Dedifferentiated amniotic fluid mesenchymal stem cell (primary cell): ENCODE measurements around the gene RRN3.
"Not testable (repeated sequence)": the region's sequence is repeated elsewhere in the genome, so short reads cannot be mapped to it uniquely, and the experiment has no call there.

ENCODE experiments used
- DNase-seq: peaks from one replicate; pipeline ENCODE4 v3.0.0-alpha.2; 2016; ENCODE audit errors: extremely low spot score

RRN3 gene

DNA sequence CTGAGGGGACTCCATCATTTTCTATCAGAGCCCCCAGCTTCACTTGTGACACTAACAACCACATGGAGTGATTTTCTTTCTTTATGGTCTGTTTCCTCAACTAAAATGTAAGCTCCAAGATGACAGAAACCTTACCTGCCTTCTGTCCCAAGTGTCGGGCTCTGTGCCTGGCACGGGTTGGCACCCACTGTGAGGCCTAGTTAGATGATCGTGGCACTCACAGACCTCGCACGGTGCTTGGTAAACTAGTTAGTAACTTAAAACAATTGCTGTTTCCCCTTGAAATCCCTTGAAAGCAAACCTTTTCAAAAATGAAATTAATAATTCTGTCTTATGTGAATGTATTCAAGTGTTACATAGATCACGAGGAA lies 65.7 kb downstream of the RRN3 start:
- DNase-seq, result not testable (repeated sequence)

DNA sequence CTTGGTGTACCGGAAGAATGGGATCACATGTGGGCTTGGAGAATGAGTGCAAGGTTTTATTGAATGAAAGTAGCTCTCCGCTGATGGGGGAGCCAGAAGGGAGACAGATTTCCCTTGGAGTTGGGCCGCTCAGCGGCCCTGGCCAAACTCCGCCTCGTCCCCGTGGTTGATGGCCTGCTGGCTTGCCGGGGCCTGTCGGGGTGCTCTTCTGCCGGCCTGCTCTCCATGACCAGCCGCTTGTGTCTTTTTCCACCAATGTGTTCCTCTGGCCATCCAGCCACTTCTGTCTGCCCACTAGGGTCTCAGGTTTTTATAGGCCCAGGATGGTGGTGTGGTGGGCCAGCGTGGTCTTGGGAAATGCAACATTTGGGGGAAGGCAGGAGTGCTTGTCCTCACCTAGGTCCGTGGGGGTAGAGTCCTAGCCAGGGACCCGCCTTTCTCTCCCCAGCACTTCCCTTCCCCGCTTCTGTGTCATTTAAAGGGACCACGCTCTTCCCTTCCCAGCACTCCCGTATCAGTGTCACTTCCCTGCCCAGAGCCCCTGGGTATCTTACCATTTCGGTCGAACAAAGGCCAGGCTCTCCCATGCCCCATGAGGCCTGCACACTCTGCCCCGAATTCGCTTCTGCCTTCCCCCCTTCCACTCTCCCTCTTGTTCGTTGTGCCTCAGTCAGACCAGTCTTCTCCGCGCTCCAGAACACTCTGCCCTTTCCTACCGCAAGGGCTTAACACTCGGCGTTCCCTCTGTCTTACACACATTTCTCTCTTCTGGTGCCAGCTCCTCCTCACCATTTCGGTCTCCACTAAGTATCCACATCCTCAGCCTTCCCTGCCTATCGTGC lies 66.3 kb downstream of the RRN3 start:
- not testable (repeated sequence) for DNase-seq

DNA sequence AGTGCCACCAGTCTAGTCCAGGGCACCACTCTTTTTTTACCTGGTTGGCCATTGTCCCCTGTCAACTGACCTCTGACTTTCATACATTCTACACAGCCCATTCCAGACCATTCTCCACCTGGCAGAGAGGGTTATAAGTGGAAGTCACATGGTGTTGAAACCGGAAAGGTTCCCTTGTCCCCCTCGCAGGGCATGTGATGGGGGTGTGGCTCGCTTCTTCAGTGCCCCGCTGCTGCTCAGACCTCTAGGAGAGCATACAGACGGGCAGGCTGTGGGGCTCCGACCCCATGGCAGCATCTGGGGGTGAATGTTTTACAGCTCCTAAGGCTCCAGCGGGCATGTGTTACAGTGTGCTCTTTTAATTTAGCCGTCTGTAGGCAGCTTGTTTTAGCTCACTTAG lies 67.0 kb downstream of the RRN3 start:
- not testable (repeated sequence) for DNase-seq

DNA sequence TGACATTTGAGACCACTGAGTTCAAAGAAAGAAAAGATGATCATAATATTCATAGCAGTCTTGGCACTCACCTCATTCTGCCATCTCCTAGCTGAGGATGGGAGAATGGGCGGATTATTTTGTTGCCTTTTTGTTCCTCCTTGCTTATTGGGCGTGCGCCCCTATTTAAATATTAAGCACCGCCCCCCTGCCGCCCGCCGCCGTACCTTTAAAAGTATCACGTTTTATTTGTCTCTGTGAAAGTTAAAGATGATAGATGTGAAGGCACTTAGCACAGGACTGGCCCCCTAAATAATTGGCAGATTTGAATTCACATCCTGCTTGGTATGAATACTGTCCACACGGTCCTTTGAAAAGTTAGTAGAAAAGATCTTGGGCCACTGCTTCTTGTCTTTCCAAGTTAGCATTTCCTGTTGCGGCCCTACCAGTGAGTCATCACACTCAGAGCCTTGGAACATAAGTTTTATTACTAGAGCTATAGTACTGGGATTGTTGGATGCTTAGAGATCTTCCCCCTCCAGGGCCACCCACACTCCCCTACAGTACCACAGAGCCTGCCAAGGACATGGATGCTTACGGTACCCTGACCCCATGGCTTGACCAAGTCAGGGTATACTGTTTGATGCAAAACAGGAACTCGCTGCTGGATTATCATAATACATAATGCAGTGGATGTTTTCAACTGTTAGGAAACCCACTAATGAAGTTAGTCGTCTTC lies 68.7 kb downstream of the RRN3 start:
- DNase-seq, result not testable (repeated sequence)

DNA sequence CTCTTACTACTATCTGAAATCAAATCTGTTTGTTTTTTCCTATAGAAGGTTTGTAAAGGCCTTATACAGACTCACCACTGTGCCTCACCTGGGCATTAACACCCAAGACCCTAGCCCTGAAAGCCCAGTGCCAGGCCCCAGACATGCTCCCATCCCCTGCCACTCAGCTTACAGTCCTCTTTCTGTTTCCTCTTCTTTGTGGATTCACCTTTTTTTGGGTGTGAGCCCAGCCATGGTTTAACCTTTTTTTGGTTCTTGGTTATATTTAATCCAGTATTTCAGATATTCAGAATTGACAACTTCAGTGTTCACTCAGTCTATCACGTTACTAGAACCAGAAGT lies 69.2 kb downstream of the RRN3 start:
- DNase-seq, result not testable (repeated sequence)

DNA sequence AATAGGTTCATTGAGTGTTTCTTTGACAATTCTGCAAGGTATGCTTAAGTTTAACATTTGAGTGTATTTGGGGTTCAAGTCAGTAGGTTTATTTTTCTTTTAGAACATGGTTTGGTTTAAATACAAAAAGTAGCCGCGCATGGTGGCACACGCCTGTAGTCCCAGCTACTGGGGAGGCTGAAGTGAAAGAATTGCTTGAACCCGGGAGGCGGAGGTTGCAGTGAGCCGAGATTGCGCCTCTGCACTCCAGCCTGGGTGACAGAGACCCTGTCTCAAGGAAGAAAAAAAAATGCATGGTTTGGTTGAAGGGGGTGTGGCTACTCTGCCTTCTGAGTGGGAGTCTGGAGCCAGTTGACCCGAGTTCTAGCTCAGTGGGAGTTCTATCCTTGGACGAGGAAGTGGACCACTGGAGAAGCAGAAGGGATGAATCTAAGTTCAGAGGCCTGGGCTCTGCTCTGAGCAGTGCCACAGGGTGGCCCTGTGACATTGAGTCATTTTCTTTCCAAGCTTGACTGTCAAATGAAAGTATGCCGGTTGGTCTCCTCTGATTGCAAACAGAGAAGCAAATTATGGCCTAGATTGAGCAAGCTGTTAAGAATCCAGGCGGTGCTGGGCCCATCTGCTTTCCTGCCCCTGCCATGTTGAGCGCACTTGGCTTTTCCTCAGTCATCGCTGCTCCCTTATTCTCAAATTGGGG lies 70.5 kb downstream of the RRN3 start:
- DNase-seq, result not testable (repeated sequence)

DNA sequence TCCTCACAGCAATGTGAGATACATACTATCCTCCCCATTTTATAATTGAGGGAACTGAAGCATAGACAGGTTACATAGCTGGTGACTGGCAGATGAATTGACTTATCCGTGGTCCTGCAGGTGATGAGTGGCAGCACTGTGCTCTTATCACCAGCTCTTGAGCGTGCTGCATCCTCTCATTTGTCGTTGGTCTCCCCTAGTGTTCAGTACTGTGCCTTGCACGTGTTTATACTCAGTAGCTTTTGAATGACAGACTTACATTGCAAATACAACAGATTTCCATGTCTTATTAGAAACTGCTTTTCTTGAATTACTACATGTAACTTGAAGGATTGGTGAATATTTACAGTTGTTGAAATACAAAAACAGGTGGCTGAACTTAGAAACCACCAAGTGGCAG lies 71.9 kb downstream of the RRN3 start:
- not testable (repeated sequence) for DNase-seq

DNA sequence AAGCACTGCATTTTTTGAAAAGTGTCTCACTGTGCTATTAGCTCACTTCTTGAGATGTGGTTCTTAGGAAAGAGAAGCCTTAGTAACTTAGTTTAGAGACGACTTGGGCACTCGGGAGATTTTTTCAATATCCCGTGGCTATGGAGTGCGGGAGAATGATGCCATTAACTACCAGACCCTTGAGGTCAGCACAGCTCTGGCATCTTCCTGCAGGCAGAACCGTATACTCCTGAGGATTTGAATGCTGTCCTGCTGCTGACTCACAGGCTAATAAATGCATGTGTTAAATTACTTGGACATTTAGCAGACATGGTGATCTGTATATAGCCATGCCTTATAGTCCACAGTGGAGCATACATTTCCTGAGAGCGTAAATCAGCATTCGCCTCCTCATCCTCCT lies 72.6 kb downstream of the RRN3 start:
- DNase-seq, result not testable (repeated sequence)

DNA sequence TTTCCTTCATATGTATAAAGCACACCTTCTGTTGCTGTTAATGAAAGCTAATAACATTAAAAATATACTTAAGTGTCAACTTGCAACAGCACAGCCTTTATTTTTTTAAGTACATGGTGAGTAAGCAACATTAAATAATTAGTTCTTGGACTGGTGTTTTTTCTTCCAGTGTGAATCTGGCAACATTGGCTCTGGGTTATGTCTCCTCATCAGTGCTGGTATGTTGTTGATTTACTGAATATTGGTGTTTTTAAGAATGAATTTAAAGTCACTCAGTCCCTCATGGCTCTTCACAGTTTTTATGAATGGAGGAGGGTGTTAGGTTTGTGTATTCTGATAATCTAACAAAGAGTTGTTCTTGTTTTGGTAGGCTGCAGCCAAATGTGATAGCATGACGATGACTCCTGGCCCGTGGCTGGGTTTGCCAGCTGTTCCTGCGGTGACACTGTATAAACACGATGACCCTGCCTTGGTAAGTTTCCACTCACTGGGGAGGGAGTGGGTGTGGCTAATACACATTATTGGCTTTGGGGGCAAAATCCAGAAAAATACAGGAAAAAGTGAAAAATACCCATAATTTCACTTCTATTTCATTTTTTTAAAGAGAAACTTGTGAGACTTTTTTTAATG lies 77.0 kb downstream of the RRN3 start:
- not testable (repeated sequence) for DNase-seq

DNA sequence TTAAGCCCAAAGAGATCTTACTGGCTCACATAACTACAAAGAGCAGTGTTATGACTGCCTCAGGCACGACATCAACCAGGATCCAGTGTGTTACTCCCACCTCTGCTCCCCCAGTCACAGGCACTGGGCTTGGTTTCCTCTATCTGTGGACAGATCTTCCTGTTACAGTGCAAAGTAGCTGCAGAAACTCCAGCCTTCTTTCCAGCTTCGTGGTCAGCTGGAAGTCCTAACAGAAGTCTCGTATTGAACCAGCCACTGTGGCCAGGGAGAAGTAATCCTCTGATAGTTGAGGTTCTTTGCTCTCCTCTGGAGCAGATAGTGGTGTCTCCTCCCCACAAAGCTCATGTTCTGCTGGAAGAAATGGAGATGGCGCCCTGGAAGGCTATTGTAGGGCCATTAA lies 77.7 kb downstream of the RRN3 start:
- DNase-seq, result not testable (repeated sequence)

DNA sequence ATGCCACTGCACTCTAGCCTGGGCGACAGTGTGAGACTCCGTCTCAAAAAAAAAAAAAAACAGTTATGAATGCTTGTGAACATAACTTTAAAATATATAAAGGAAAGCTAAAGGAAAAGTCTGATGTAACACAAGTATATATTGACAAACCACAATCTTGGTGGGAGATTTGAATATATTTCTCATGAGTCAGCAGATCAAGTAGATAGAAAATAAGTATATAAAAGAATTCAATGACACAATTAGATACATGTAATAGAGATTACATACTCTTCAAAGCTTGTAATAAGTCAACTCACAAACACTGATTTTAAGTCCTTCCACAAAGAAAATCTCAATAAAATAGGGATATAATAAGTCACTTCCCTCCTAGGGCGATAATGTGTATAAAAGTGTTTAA lies 78.4 kb downstream of the RRN3 start:
- not testable (repeated sequence) for DNase-seq

DNA sequence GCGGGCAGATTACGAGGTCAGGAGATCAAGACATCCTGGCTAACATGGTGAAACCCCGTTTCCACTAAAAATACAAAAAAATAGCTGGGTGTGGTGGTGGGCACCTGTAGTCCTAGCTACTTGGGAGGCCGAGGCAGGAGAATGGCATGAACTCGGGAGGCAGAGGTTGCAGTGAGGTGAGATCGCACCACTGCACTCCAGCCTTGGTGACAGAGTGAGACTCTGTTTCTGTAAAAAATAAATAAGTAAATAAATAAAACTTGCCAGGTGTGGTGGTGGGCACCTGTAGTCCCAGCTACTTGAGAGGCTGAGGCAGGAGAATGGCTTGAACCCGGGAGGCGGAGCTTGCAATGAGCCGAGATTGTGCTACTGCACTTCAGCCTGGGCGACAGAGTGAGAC lies 81.1 kb downstream of the RRN3 start:
- not testable (repeated sequence) for DNase-seq
